ENCODE data around the gene REV3L.
A peak's percentile ranks its signal among the peaks of the same experiment; 100 is the strongest.
"Not testable (repeated sequence)": the region's sequence is repeated elsewhere in the genome, so short reads cannot be mapped to it uniquely, and the experiment has no call there.

REV3L gene

DNA sequence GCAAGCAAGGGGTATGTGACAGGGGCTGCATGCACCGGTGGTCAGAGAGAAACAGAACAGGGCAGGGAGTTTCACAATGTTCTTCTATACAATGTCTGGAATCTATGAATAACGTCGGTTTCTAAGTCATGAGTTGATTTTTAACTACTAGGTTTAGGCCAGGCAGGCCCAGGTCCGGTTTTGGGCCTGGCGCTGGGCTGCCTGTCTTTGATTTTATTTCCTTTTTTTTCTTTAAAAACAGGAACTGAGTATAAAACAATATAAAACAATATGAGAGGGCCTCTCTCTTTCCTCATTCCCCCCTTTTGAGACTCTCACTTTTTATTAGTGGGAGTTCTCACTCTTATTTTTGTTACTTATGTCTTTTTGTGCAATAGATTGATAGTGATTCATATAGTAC, 198.7 kb downstream of the REV3L start:
- not testable (repeated sequence) for DNase-seq

DNA sequence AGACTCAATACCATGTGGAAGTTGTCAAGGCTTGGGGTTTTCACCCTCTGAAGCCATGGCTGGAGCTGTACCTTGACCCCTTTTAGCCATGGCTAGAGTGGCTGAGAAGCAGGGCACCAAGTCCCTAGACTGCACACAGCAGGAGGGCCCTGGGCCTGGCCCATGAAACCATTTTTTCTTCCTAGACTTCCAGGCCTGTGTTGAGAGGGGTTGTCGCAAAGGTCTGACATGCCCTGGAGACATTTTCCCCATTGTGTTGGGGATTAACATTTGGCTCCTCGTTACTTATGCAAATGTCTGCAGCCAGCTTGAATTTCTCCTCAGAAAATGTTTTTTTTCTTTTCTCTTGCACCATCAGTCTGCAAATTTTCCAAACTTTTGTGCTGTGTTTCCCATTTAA, 199.3 kb downstream of the REV3L start:
- no peak for DNase-seq

DNA sequence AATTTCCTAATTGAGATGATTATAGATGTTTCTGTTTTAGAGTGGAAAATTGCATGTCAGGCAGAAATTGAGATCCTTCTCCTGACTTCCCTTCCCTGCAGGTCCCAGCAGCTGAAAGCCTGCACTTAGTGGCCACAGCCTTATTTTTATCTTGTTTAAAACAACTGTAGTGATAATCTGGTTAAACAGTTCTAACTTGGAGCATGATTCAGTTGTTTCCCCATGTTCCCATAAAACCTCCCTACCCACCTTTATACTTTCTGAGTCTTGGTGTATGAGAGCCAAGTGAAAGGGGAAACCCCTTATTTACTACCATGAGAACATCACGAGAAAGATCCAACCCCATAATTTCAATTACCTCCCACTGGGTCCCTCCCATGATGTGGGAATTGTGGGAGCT, 200.5 kb downstream of the REV3L start:
- no peak for DNase-seq

DNA sequence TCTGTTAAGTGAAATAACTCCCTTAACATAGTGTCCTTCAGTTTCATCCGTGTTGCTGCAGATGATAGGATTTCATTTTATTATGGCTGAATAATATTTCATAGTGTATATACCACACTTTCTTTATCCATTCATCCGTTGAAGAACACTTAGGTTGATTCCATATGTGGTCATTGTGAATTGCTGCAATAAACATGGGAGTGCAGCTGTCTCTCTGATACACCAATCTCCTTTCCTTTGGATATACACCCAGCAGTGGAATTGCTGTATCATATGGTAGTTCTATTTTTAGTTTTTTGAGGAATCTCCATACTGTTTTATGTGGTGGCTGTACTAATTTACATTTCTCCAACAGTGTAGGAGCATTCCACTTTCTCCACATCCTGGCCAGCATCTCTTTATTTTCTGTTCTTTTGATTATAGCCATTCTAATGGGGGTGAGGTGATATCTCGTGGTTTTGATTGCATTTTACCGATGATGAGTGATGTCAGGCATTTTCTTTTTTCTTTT, 202.5 kb downstream of the REV3L start:
- no peak for DNase-seq

DNA sequence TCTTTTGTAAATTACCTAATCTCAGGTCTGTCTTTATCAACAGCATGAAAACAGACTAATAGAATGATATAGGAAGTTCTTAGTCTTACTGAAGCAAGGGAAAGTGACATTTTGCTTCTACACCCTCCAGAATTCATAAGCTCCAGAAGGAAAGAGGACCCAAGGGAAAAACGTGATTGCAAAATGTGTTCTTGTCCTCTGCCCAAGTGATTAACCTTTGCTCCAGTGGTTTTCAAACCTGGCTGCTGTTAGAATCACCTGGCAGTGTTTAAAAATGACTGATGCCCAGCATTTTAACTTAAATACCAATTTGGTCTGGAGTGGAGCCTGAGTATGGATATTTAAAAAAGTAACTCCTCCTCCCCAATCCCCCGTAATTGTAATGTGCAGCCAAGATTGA, 204.3 kb downstream of the REV3L start:
- DNase-seq = no peak

DNA sequence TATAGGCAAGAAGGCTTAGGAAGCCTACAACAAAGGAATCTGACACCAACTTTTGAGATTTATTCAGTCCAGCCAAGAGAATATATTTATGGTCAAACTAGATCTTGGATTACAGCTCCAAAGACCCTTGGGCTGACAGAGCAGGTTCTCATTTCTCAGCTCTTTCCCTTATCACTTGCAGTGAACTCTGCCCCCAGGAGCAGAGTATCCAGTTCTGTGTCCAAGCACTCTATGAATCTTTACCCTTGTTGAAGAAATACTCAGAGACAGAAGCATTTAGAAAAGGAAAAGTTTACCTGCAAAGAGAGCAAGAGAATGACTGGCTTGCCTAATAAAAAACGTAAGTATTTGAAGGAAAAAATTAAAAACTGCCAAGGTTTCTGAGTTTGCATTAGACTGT, 205.2 kb downstream of the REV3L start:
- DNase-seq = no peak

DNA sequence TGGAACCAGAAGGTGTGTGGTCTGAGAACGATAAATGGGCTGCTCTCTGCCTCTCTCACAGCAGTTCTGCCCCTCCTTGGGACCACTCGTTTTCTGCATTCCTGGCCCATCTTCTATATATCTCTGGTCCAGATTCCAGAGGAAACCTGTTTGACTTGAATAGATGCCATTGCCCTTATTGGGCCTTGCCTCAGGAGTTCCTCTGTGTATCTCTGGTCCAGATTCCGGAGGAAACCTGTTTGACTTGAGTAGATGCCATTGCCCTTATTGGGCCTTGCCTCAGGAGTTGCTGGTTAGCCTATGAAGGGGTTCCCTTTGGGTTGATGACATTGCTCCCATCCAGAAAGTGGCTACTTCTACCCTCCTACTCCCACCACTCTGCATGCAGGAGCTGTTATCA, 206.3 kb downstream of the REV3L start:
- DNase-seq = no peak

DNA sequence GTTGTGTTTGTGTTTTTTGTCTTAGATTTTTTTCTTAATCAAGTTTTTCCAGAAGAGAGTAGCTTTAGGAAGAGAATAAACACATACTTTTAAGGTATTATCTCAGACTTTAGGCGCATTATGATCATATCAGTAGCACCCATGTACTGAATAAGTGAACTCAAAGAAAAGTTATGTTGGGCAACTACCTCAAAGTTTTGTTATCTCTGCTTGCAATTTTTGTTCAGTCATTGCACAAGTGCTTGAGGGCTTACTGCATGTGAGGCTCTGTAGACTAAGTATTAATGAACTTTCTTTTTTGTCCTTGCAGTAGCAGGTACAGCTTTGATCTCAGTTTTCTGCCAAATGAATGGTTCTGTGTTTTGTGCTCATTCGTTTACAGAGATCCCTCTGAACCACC, 206.7 kb downstream of the REV3L start:
- no peak for DNase-seq

DNA sequence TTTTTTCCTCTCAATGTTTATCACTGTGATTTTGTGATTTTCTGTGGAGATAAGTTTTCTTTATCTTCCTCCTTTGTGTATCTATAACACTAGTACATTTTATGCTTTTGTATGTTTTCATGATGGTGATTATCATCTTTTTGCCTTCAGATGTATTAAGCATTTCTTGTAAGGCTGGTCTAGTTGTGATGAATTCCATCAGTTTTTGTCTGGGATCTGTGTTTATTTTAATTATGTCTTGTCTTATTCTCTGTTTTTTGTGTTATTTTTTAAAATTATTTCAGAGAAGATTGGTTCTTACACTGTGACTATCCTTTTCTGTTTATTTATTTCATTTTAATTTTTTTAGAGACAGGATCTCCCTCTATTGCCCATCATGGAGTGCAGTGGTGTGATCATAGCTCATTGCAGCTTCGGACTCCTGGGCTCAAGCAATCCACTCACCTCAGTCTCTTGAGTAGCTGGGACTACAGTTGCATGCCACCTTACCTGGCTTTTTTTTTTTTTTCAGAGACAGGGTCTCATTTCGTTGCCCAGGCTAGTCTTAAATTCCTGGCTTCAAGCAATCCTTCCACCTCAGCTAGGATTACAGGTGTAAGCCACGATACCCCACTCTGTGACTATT, 208.3 kb downstream of the REV3L start:
- DNase-seq = no peak

DNA sequence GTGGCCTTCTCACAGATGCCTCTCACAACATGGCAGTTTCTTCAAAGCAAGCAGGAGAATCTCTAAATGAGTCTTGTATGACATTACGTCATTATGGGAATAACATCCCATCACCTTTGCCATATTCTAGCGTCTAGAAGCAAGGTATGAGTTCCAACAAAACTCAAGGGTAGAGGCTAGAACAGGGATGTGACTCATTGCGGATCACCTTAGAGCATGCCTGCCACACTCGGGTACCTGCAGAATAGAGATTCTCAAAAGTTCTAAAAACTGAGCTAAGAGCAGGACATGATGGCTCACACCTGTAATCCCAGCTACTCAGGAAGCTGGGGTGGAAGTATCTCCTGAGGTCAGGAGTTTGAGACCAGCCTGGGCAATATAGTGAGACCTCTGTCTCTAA, 212.9 kb downstream of the REV3L start:
- no peak for DNase-seq

DNA sequence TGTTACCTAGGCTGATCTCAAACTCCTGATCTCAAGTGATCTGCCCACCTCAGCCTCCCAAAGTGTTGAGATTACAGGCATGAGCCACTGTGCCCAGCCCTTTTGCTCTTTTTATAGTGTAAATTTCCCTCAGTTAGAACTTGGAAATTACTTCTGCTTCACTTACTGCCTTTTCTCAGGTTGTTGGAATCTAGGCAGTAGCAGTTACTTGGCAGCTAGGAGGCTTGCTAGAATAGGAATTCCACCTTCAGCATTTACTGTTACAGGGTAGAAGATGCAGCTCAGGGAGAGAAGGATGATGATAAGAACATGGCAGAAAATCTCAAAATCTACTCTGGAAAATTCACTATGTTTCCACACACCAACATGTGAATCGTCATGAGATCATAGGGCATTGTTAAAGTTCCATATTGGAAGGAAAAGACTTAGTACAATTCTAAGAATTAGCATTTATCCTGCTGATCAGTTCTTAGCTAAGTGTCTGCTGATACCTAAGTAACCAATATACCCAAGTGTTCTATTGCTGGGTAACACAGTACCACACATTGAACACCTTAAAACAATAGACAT, 213.5 kb downstream of the REV3L start:
- DNase-seq = no peak

DNA sequence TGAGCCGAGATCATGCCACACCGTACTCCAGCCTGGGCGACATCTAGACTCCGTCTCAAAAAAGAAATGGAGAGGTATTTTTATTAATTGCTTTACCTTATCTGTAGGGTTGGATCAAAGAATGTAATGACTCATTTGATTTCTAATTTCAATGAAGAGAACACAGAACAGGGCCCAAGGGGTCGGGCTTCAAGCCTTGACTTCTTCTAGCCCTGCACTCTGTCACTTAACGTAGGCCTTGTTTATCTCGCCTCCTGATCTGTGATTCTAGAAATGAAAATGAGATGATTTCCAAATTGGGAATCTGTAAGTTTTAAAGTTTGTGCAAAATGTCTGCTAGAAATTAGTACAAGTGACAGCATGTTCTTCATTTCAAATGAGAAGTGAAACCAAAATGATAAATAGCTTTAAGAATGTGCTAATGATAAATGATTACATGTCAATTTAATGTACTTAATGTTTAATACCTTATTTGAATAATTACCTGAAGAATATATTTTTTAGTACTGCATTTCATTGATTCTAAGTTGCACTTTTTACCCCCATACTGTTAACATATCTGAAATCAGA, 215.2 kb downstream of the REV3L start:
- no peak for DNase-seq

DNA sequence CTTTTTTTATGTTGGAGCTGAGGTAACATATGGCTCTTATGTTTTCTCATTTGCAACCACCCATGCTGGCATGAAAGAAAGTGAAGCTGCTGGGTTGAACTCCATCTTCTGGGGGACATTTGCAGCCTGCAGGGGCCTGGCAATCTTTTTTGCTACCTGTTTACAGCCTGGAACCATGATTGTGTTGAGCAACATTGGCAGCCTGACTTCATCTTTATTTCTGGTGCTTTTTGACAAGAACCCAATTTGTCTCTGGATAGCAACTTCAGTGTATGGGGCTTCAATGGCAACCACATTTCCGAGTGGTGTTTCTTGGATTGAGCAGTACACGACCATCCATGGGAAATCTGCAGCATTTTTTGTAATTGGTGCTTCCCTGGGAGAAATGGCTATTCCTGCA, 216.7 kb downstream of the REV3L start:
- DNase-seq = no peak

DNA sequence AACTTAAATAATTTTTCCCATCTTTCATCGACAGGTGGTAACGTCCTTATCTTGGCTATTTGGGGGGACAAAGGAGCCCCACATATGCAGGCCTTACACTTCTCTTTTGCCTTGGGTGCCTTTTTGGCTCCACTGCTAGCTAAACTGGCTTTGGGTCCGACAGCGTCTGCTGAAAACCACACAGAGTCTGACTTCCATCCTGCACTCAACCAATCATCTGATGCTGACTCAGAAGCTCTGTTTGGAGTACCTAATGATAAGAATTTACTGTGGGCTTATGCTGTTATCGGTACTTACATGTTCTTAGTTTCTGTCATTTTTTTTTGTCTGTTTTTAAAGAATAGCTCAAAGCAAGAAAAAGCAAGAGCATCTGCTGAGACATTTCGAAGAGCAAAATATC, 217.2 kb downstream of the REV3L start:
- no peak for DNase-seq

DNA sequence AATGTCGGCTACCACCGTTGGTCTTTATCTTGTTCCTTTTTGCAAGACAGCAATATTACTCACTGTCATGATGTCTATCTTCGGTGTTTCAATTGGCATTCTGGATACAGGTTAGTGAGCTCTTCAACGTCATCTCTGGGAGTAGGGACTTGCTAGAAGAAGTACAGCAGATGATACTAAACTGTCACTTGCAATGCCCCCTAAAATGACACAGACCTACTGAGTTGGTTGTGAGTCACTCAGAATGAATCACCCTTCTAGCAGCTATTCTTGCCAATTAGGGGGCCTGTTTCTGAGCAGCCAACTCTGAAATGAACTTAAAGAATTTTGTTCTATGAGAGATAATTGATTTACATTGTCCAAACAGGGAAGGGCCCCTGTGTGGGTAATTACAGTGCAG, 219.2 kb downstream of the REV3L start:
- DNase-seq = no peak

DNA sequence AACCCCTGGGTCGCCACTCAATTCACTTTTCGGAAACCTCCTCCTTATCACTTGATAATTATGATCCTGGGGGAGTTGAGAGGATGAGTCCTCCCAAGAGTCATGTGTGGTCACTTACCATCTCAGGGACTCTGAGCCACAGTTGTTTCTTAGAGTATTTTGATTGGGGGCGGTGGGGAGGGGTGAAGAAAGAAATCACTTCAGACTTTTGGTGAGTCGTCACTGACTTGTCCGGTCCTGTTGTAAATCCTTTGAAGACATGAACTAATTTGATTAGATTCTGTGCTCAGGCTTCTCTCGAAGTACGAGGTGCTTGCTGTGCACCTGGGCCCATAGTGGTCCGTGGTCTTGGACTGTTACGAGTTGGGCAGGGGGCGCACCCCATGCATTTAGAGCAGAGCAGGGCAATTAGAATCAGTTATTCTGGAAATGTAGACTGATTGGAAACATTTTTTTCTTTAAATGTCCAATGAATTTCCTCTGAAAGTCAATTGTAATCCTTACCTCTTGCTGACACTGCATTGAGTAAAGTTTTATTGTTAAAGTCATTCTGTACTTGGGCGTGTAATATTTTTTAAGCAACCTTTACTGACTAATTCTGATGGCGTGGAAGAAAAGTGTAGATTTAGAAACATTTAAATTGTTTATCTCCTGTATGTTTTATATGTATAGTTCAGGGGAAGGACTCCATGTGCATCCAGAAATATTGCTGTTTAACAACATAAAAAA, 222.3 kb downstream of the REV3L start:
- no peak for DNase-seq

DNA sequence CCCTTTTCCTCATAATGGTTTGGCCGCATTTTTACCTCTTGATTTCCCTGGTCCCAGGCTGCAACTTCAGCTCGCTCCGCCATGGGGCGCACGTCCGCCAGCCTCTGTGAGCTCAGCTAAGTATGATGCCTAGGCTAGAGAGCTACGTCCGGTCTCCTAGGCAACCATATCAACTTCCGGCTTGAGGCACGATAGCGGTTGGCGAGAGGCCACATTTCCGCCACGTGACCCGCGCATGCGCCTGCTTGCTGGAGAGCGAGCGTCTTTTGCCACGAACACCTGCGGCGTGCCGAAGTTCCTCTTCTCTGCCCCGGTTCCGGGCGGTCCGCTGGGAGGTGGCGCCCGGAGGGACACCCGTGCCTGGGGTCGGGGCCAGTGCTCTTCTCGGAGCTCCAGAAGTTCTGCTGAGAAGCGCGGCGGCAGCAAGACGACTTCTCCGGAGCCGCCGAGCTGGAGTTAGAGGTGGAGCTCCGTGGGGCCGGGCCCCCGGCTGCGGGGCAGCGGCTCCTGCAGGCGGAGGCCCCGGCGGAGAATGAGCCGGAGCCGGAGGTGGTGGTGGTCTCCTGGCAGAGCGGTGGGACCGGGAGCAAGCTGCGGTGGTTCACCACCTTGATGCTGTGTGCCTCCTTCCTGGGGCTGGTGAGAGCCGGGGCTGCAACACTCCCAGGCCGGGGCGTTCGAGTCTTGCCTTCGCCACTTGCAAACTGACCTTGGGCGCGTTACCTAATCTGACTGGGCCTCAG, 223.8 kb downstream of the REV3L start:
- peak; percentile 98 for DNase-seq

DNA sequence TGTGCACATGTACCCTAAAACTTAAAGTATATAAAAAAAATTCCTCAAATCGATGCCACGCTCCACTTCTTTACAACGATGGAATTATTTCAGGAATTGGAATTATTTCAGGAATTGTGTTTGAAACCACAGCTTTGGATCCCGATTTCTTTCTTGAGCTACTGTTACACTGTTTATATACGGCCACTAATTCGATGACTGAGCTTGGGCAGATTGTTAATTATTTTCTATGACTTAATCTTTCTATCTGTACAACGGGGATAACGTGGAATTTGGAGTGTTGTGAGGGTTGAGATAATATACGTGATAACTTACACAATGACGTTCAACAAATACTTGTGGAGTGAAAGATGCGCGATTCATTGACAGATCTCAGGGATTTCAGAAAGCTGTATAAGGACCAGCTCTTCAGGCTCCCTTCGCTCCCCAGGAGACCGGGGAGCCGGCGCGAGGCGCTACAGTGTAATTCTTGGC, 224.4 kb downstream of the REV3L start:
- DNase-seq = no peak

DNA sequence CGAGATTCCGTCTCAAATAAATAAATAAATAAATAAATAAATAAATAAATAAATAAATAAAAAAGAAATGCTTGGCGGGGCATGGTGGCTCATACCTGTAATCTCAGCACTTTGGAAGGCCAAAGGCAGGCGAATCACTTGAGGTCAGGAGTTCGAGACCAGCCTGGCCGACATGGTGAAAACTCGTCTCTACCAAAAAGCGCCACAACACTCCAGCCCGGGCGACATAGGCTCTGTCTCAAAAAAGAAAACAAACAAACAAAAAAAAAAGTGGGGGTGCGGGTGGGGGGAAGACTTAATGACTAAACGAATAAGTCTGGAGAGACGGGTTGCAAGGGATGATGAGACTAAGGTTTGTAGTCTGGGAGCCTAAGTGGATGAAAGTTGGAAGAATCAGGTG, 225.0 kb downstream of the REV3L start:
- no peak for DNase-seq

DNA sequence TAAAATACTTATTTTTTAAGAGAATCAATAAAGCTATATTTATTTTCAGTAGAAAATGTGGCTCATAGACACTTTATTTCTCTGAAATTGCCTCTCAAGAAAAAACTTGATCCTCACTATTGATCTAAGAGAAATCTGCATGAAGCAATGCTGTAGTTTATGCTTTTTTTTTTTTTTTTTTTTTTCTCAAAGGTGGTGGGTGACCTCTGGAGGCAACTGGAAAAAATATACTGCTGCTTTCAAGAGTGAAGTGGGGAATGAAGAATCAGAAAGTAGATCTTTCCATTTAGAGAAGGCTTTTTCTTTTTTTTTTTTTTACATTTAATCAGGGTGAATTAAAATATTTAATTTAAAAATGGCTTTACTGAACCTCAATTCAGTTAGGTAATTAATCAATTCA, 226.4 kb downstream of the REV3L start:
- DNase-seq = no peak

DNA sequence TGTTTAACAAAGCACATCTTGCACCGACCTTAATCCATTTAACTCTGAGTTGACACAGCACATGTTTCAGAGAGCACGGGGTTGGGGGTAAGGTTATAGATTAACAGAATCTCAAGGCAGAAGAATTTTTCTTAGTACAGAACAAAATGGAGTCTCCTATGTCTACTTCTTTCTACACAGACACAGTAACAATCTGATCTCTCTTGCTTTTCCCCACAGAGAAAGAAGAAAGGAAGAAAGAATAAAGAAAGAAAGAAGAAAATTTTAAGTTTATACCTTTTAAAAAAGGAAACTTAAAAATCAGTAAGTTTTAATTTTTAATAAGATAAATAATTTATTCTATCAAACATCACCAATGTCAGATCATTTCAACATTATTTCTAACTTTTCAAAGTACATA, 227.2 kb downstream of the REV3L start:
- DNase-seq = not testable (repeated sequence)

DNA sequence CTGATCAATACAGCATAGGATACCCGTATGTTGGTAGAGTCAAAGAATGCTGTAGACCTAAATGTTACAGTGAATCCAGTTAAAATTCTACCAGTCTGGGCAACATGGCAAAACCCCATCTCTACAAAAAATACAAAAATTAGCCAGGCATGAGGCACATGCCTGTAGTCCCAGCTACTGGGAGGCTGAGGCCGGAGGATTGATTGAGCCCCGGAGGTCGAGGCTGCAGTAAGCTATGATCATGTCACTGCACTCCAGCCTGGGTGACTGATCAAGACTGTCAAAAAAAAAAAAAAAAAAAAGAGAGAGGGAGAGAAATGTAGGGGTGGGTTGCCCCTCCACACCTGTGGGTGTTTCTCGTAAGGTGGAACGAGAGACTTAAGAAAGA, 228.2 kb downstream of the REV3L start:
- no peak for DNase-seq

Data from stimulated activated naive CD4-positive, alpha-beta T cell treated with Interleukin-2 at 50 U/mL for 16 hours (primary cell).